NCI-H748 (cell line): ENCODE measurements around the gene STAT3.
"Not testable (repeated sequence)": the region's sequence is repeated elsewhere in the genome, so short reads cannot be mapped to it uniquely, and the experiment has no call there.

Source experiments
- DNase-seq: peaks from one replicate; lab custom pipeline; 2025; ENCODE audit not compliant: unreplicated experiment; lab: John Stamatoyannopoulos, UW

Gene STAT3

GRCh38 chr17:42409523-42410318 lies 21.5 kb upstream of the STAT3 start:
- no peak for DNase-seq

- no peak for DNase-seq
Observed at GRCh38 chr17:42408061-42408460, 19.8 kb upstream of the STAT3 start.

GRCh38 chr17:42407289-42407836 lies 19.1 kb upstream of the STAT3 start:
- peak; percentile 69 for DNase-seq

GRCh38 chr17:42406615-42407288 lies 18.5 kb upstream of the STAT3 start:
- no peak for DNase-seq

- DNase-seq = peak; percentile 71
Observed at GRCh38 chr17:42405963-42406495, 17.8 kb upstream of the STAT3 start.

- no peak for DNase-seq
Observed at GRCh38 chr17:42405076-42405475, 16.8 kb upstream of the STAT3 start.

- no peak for DNase-seq
Observed at GRCh38 chr17:42404326-42405055, 16.2 kb upstream of the STAT3 start.

- peak; percentile 18 for DNase-seq
Observed at GRCh38 chr17:42403150-42403549, 14.9 kb upstream of the STAT3 start.

- DNase-seq = no peak
Observed at GRCh38 chr17:42402117-42402516, 13.9 kb upstream of the STAT3 start.

- not testable (repeated sequence) for DNase-seq
Observed at GRCh38 chr17:42400844-42401375, 12.7 kb upstream of the STAT3 start.

GRCh38 chr17:42399948-42400843 lies 12.0 kb upstream of the STAT3 start:
- DNase-seq = no peak

GRCh38 chr17:42399121-42399520 lies 10.9 kb upstream of the STAT3 start:
- no peak for DNase-seq

GRCh38 chr17:42395601-42396000 lies 7.4 kb upstream of the STAT3 start:
- DNase-seq = not testable (repeated sequence)

GRCh38 chr17:42394838-42395237 lies 6.6 kb upstream of the STAT3 start:
- no peak for DNase-seq

- no peak for DNase-seq
Observed at GRCh38 chr17:42392692-42393415, 4.6 kb upstream of the STAT3 start.

GRCh38 chr17:42391439-42391838 lies 3.2 kb upstream of the STAT3 start:
- not testable (repeated sequence) for DNase-seq

- no peak for DNase-seq
Observed at GRCh38 chr17:42389899-42390298, 1.7 kb upstream of the STAT3 start.

- no peak for DNase-seq
Observed at GRCh38 chr17:42389135-42389417, 834 bp upstream of the STAT3 start.

GRCh38 chr17:42387661-42388380 lies 421 bp downstream of the STAT3 start:
- DNase-seq = peak; percentile 76
